ENCODE results near the gene MRPS10. TPM values are rescaled to one million over a fixed set of nuclear protein-coding genes. Genes with fewer than 3 reads are reported as not detected.
A peak's percentile ranks its signal among the peaks of the same experiment; 100 is the strongest.

The MRPS10 gene
- total RNA-seq, 1 donor from 2014 or later: 63.0 TPM

- no peak for DNase-seq
- ATAC-seq: no peak
- intact Hi-C loops (cut with micrococcal nuclease): no loop called here
These were observed 24.3 kb upstream of the MRPS10 start for GRCh38 chr6:42241915-42242314.

- intact Hi-C loops (cut with micrococcal nuclease): no loop called here
- DNase-seq (no peak), ATAC-seq (peak; percentile 33)
These were observed 22.2 kb upstream of the MRPS10 start for GRCh38 chr6:42239736-42240375.

GRCh38 chr6:42239333-42239732 is 21.7 kb upstream of the MRPS10 start:
- intact Hi-C loops (cut with micrococcal nuclease): no loop called here
- DNase-seq (no peak), ATAC-seq (peak; percentile 47)

- intact Hi-C loops (cut with micrococcal nuclease): no loop called here
- ATAC-seq: no peak
These were observed 20.2 kb upstream of the MRPS10 start for GRCh38 chr6:42237857-42238256.

GRCh38 chr6:42236682-42237473 is 19.2 kb upstream of the MRPS10 start:
- DNase-seq: no peak

More at GRCh38 chr6:42237857-42238256, 20.2 kb upstream of the MRPS10 start:
- DNase-seq: no peak

GRCh38 chr6:42236030-42236429 is 18.4 kb upstream of the MRPS10 start:
- intact Hi-C loops (cut with micrococcal nuclease): no loop called here
- DNase-seq: no peak
- ATAC-seq: no peak

More at GRCh38 chr6:42236682-42237473, 19.2 kb upstream of the MRPS10 start:
- intact Hi-C loops (cut with micrococcal nuclease): no loop called here
- ATAC-seq: peak; percentile 81

GRCh38 chr6:42232035-42232434 is 14.4 kb upstream of the MRPS10 start:
- intact Hi-C loops (cut with micrococcal nuclease): no loop called here
- no peak for ATAC-seq
- DNase-seq: no peak

- ATAC-seq (no peak), DNase-seq (no peak)
- intact Hi-C loops (cut with micrococcal nuclease): no loop called here
These were observed 13.0 kb upstream of the MRPS10 start for GRCh38 chr6:42230345-42231321.

- intact Hi-C loops (cut with micrococcal nuclease): no loop called here
- no peak for ATAC-seq
- DNase-seq: no peak
These were observed 12.0 kb upstream of the MRPS10 start for GRCh38 chr6:42229506-42230119.

GRCh38 chr6:42228305-42228704 is 10.6 kb upstream of the MRPS10 start:
- DNase-seq: no peak
- intact Hi-C loops (cut with micrococcal nuclease): no loop called here

GRCh38 chr6:42227173-42227850 is 9.7 kb upstream of the MRPS10 start:
- DNase-seq (no peak), ATAC-seq (no peak)
- intact Hi-C loops (cut with micrococcal nuclease): no loop called here

More at GRCh38 chr6:42228305-42228704, 10.6 kb upstream of the MRPS10 start:
- no peak for ATAC-seq

- no peak for DNase-seq
- ATAC-seq: no peak
- intact Hi-C loops (cut with micrococcal nuclease): no loop called here
These were observed 9.0 kb upstream of the MRPS10 start for GRCh38 chr6:42226645-42227143.

- intact Hi-C loops (cut with micrococcal nuclease): no loop called here
- ATAC-seq (no peak), DNase-seq (no peak)
These were observed 8.5 kb upstream of the MRPS10 start for GRCh38 chr6:42226161-42226611.

- no peak for ATAC-seq
- DNase-seq: no peak
- intact Hi-C loops (cut with micrococcal nuclease): no loop called here
These were observed 7.8 kb upstream of the MRPS10 start for GRCh38 chr6:42225419-42225818.

- DNase-seq (no peak), ATAC-seq (no peak)
- intact Hi-C loops (cut with micrococcal nuclease): no loop called here
These were observed 7.3 kb upstream of the MRPS10 start for GRCh38 chr6:42225029-42225339.

- DNase-seq (no peak), ATAC-seq (no peak)
- intact Hi-C loops (cut with micrococcal nuclease): no loop called here
These were observed 6.8 kb upstream of the MRPS10 start for GRCh38 chr6:42224222-42225028.

- intact Hi-C loops (cut with micrococcal nuclease): no loop called here
- DNase-seq (no peak), ATAC-seq (no peak)
These were observed 4.8 kb upstream of the MRPS10 start for GRCh38 chr6:42222448-42222847.

- intact Hi-C loops (cut with micrococcal nuclease): no loop called here
- no peak for ATAC-seq
- DNase-seq: no peak
These were observed 3.9 kb upstream of the MRPS10 start for GRCh38 chr6:42221546-42221945.

Measured in left ventricle myocardium superior (tissue), 1 donor.